GM18499 (cell line): ENCODE results near the gene TTLL5.

ENCODE experiments used
- ATAC-seq: cut with Tn5 transposase; IDR thresholded peaks from one replicate; pipeline ENCODE4 v1.9.1; 2021; ENCODE audit warnings: moderate number of reproducible peaks; ENCODE audit not compliant: insufficient read depth, unreplicated experiment

The TTLL5 gene

DNA sequence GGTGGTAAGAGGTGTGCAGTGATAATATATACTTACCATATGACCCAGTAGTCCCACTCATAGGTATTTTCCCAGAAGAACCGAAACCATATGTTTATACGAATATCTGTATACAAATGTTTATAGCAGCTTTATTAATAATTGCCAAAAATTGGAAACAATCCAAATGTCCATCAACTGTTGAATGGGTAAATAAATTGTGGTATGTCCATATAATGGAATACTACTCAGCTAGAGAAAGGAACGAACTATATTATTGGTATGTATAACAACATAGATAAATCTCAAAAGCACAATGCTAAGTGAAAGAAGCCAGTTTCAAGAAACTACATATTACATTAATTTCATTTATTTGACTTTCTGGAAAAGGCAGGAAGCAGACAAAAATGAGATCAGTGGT is 66.1 kb downstream of the TTLL5 start:
- no peak for ATAC-seq

GRCh38 chr14:75732888-75733287 is 71.8 kb downstream of the TTLL5 start:
- ATAC-seq = no peak

DNA sequence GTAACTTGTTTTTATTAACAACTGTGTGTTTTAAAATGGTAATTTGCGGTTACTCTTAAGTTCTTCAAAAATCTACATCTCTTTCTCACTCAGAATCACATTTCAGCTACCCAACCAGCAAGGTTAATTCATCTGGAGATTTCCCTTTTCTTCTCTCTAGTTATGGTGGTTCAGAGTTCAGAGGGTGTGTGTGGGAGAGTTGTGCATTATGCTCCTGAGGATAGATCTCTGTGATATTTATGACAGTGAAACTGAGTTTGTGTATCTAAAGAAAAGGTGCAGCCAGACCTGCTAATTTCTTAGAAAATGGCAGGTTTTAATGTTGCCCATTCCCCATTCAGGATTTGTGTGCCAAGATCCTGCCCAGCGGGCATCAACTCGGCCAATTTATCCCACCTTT is 73.8 kb downstream of the TTLL5 start:
- no peak for ATAC-seq

- ATAC-seq = no peak
These were observed 75.9 kb downstream of the TTLL5 start for GRCh38 chr14:75736845-75737485.

DNA sequence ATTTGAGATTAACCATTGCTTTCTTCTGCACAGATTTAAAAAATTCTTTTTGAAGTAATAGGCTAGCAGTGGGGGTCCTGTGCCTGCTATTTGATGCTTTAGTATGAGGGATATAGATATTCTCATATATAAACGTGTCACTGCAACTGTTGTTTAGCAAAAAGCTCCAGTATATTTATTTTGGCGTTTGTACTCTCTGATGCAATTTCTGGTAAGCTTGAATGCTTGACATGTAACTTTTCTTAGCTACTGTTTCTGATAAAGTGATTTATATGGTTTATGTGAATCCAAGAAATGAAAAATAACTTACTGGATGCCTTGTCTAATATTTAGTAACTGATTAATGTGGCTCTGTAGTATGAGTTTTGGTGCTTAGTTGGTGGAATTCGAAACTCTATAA is 77.1 kb downstream of the TTLL5 start:
- no peak for ATAC-seq

GRCh38 chr14:75742867-75743266 is 81.8 kb downstream of the TTLL5 start:
- no peak for ATAC-seq

- no peak for ATAC-seq
These were observed 86.9 kb downstream of the TTLL5 start for GRCh38 chr14:75747899-75748298.

DNA sequence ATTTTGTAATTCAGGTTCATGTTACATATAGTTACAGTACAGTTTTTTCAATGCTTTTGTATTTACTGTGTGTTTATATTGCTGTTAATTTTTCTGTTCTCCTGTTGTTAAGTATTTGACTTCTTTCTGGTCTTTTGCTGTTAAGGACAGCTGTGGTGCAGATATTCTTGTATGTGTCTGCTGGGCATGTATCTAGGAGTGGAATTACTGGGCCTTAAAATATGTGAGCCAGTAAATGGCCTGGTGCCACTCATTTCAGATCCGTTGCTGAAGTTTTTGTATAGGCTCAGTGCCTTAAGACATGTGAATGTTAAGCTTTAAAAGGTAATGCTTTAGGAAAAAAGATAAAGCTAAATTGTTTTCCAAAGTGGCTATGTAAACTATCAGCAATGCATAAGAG is 87.3 kb downstream of the TTLL5 start:
- no peak for ATAC-seq

GRCh38 chr14:75751296-75751695 is 90.2 kb downstream of the TTLL5 start:
- no peak for ATAC-seq

DNA sequence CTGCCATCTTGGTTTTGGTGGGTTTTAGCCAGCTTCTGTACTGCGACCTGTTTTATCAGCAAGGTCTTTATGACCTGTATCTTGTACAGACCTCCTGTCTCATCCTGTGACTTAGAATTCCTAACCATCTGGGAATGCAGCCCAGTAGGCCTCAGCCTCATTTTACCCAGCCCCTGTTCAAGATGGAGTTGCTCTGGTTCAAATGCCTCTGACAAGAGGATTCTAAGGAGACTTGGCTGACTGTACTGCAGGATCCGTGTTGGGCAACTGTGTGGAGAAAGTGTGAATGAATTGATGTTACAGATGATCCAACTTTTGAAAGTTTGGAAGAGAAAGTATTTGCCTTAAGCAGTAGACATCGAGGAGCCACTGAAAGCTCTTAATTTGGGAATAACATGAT is 91.0 kb downstream of the TTLL5 start:
- ATAC-seq = no peak

- no peak for ATAC-seq
These were observed 92.0 kb downstream of the TTLL5 start for GRCh38 chr14:75752907-75753594.

GRCh38 chr14:75753696-75754095 is 92.7 kb downstream of the TTLL5 start:
- ATAC-seq = no peak

DNA sequence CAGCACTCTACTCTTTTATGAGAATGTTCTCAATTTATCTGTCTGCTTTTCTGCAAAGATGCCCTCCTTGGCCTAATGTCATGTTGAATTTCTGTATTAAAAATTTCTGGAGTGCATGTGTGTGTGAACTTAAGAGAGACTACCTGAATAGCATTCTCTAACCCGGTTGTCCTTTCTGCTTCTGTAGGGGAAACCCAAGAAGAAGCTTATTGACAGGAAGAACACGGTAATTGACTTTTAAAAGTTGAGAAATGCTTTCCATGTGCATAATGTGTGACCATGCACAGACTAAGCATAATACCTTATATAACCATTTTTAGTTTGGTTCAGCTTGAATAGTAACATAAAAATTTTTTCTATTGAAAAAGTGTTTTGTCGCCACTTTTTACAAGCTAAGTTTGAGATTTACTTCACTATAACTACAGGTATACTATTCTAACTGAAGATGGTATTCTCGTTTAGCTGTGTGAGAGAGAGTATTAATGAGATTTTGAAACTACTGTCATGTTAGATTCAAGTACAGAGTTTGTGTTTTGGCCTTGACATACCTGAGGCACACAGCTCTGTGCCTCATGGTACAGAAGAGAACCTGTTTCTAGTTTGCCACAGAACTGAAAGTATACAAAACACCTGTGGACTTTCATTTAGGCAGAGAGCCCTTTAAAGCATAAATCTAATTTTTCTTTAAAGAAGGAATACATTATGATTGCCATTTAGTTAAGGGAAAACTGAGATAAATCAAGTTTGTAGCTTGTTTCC is 96.8 kb downstream of the TTLL5 start:
- ATAC-seq = no peak

- no peak for ATAC-seq
These were observed 103.0 kb downstream of the TTLL5 start for GRCh38 chr14:75764020-75764419.

GRCh38 chr14:75769047-75769685 is 108.1 kb downstream of the TTLL5 start:
- ATAC-seq = no peak

DNA sequence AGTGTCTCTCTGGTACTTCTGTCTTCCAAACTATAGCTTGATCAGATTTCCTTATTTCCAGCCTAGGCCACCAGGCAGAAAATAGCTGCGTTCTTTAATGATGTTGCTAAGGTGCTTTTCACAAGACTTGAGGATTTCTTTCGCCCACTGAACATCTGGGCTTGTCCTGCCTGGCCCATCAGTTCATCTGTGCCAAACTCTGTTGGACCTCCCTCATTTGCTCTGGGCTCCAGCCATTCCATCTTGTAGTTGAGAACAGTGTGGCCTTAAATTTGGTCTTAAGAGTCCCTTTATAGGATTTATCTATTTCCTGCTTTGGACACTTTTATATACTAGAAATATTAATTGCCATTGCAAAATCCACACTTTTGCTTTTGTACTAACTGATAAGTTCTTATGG is 109.6 kb downstream of the TTLL5 start:
- no peak for ATAC-seq

DNA sequence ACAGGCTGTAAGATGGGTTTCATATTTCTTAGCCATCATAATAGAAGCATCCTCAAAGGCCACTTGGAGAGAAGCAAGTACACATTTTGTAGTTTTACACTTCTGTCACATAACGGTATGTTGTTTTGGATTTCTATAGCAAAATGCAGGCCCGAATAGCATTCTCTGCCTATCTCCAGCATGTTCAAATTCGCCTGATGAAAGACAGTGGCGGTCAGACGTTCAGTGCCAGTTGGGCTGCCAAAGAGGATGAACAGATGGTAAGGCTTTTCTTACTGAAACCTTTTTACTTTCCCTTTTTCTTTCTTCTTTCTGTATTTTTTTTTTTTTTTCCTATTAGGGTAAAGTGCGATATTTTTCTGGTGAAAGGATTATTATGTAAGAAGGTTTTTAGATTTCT is 110.5 kb downstream of the TTLL5 start:
- no peak for ATAC-seq

DNA sequence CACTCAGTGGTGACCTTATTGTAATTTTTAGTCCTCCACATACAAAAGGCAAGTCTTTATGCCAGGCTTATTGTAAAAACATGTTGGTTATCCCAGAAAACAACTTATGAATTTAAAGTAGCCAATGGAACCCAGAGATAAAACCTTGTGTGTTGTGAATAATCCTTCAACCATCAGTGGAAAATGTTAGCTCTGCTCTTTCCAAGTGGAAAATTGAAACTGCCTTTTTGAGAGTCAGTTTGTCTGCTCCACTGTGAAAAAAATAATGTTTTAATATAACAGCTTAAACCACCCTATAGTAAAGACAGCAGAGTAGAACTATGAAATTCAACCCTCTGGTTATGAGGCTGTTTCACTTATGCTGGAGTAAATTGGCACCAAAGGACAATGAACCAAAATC is 112.0 kb downstream of the TTLL5 start:
- ATAC-seq = no peak

DNA sequence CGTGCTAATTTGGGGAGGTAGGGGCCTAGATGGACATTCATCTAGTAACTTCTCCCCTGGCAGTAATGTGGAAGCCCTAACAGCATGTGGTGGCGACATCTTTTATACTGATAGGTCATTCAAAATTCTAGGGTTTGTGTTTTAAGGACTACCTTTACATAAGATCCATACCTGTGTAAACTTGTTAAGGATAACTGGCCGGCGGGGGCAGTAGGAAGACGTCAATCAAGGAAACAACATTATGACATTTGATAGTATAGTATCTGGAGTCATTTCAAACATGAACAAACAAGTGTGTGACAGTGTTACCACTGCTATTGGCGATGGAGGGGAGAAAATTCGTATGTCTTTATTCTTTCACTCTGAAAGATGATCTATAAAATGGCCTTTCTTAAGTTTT is 120.0 kb downstream of the TTLL5 start:
- ATAC-seq = no peak

DNA sequence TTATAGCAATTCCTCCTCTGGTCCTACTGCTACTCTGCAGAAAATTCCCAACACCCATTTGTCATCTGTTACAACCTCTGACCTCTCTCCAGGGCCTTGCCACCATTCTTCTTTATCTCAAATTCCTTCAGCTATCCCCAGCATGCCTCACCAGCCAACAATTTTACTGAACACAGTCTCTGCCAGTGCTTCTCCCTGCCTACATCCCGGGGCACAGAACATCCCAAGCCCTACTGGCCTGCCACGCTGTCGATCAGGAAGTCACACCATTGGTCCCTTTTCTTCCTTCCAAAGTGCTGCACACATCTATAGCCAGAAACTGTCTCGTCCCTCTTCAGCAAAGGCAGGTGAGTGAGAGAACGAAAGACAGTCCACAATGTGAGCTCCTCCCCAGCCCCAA is 122.1 kb downstream of the TTLL5 start:
- no peak for ATAC-seq
